Measurements from ENCODE around the gene MOGAT1.

DNA sequence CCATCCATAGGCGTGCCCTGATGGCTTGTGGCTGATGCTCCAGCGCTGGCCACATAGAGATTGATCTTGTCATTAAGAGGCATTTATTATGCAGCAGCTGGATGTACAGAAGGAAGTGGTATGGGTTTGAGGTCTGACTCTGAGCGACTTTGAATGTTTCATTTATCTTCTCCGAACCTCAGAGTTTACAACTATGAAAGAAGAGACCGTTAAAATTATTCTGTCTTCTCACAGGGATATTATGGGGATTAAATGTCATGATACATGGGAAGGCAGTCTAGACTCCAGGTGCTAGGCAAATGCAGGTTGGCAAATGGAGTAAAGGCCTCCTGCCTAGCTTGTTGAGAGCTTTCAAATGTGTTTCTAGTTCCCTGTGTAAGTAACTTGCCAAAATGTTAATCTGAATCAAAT is 30.3 kb downstream of the MOGAT1 start:
- TF ChIP-seq CTCF (IDR thresholded peaks at IDR 0.05) (no peak), POLR2AphosphoS5 (IDR thresholded peaks at IDR 0.05) (no peak), POLR2A (IDR thresholded peaks at IDR 0.05) (no peak)
